Fibroblast of lung (primary cell): ENCODE results near the gene PDIK1L. TPM values are rescaled to one million over a fixed set of nuclear protein-coding genes. Genes with fewer than 3 reads are reported as not detected.

Experiments
- DNase-seq, 2 donors: peaks; one replicate each; pipeline versions ENCODE4 v3.0.0 to v3.0.0-alpha.2; 2010; ENCODE audit warnings: low read depth in 2 of 2
- H2AFZ ChIP-seq: 2 replicates; pipeline ENCODE4 v1.5.1; 2012; ENCODE audit warnings: low read length, control low read depth, inconsistent platforms
- H3K27ac ChIP-seq: 2 replicates; pipeline ENCODE4 v1.5.1; 2011; ENCODE audit warnings: low read length, control low read depth; ENCODE audit not compliant: insufficient read depth
- H3K27me3 ChIP-seq: 2 replicates; pipeline ENCODE4 v1.5.1; 2011; ENCODE audit warnings: mild to moderate bottlenecking, low read length; ENCODE audit not compliant: control insufficient read depth, insufficient read depth
- H3K36me3 ChIP-seq: 2 replicates; pipeline ENCODE4 v1.5.1; 2011; ENCODE audit warnings: low read length; ENCODE audit not compliant: control insufficient read depth, insufficient read depth
- H3K4me1 ChIP-seq: 2 replicates; pipeline ENCODE4 v1.5.1; 2011; ENCODE audit warnings: low read length; ENCODE audit not compliant: control insufficient read depth, insufficient read depth; ENCODE audit errors: extremely low read depth
- H3K4me2 ChIP-seq: 2 replicates; pipeline ENCODE4 v1.5.1; 2011; ENCODE audit warnings: low read length, control low read depth; ENCODE audit not compliant: insufficient read depth; ENCODE audit errors: extremely low read depth
- H3K4me3 ChIP-seq, 4 experiments: fragments of 200-600 bp in 1 of 4; sonication (generic) in 1 of 4; replicated peaks in 1 of 4; 2 replicates each; pipeline ENCODE4 v1.5.1; 2011 to 2016; ENCODE audit warnings: low read length in 4 of 4, low read depth in 3 of 4, mild to moderate bottlenecking in 3 of 4, control low read depth in 2 of 4, inconsistent platforms in 1 of 4, mixed read lengths in 1 of 4; ENCODE audit not compliant: insufficient read depth in 1 of 4; ENCODE audit errors: control extremely low read depth in 1 of 4
- H3K79me2 ChIP-seq: 2 replicates; pipeline ENCODE4 v1.5.1; 2012; ENCODE audit warnings: mild to moderate bottlenecking, low read length, inconsistent platforms; ENCODE audit not compliant: control insufficient read depth, insufficient read depth
- H3K9ac ChIP-seq: 2 replicates; pipeline ENCODE4 v1.5.1; 2011; ENCODE audit warnings: mild to moderate bottlenecking, low read length, control low read depth; ENCODE audit not compliant: insufficient read depth
- H3K9me3 ChIP-seq: 2 replicates; pipeline ENCODE4 v1.5.1; 2012; ENCODE audit warnings: low read depth, low read length; ENCODE audit not compliant: control insufficient read depth, insufficient read depth
- H4K20me1 ChIP-seq: 2 replicates; pipeline ENCODE4 v1.5.1; 2011; ENCODE audit warnings: low read length; ENCODE audit not compliant: control insufficient read depth, insufficient read depth; ENCODE audit errors: extremely low read depth
- CTCF ChIP-seq, 2 donors: IDR thresholded peaks in 1 of 2; conservative IDR thresholded peaks in 1 of 2; 1 replicate in 1 of 2; 2 replicates in 1 of 2; pipeline ENCODE4 v1.5.1; 2011 to 2012; ENCODE audit warnings: low read length in 2 of 2, control low read depth in 1 of 2, inconsistent platforms in 1 of 2, low read depth in 1 of 2, mild to moderate bottlenecking in 1 of 2
- EZH2 ChIP-seq: IDR thresholded peaks from 2 replicates; pipeline ENCODE4 v1.5.1; 2012; ENCODE audit warnings: low read length, control low read depth, mild to moderate bottlenecking; ENCODE audit errors: missing control alignments
- polyA plus RNA-seq, 2 donors: library from polyadenylated mRNA; depleted of rRNA in 1 of 2; stranded (reverse) in 1 of 2; unstranded in 1 of 2; fragments of >200 nt; gene quantifications; 2 replicates each; pipeline ENCODE4 v1.2.1, GENCODE V29; 2011 to 2012; ENCODE audit warnings: missing spikeins in 1 of 2
- total RNA-seq: library from RNA; depleted of rRNA; stranded (reverse); fragments of >200 nt; gene quantifications from 2 replicates; pipeline ENCODE4 v1.2.1, GENCODE V29; 2014

PDIK1L gene
- total and polyA plus RNA-seq, 2 donors (not counting 1 experiment from before 2014, with no cell fraction given), result 3.0 to 4.3 TPM

- H3K4me3 ChIP-seq, result no peak overlapping the region
- no peak for DNase-seq
- no peaks in the 10 kb centered on the region for H3K36me3 ChIP-seq
- H3K9ac ChIP-seq, result no peak overlapping the region
- no peaks in the 10 kb centered on the region for H3K27me3 ChIP-seq
- H3K4me2 ChIP-seq, result no peak overlapping the region
- H3K27ac ChIP-seq, result no peak overlapping the region
- no peak overlapping the region for H2AFZ ChIP-seq
- no peaks in the 10 kb centered on the region for H4K20me1 ChIP-seq
- H3K79me2 ChIP-seq, result no peaks in the 10 kb centered on the region
- no peak for TF ChIP-seq EZH2
- no peak for TF ChIP-seq CTCF (conservative IDR thresholded peaks at IDR 0.05 in 1 of 2, IDR thresholded peaks at IDR 0.05 in 1 of 2; ENCODE audit: low read depth in 1 of 2, low read length in 2 of 2)
- H3K4me1 ChIP-seq, result no peaks in the 10 kb centered on the region
- H3K9me3 ChIP-seq, result no peaks in the 10 kb centered on the region
Observed at GRCh38 chr1:26132834-26133167, 21.2 kb downstream of the PDIK1L start.

- H3K4me3 ChIP-seq, result no peak overlapping the region
- no peaks in the 10 kb centered on the region for H3K79me2 ChIP-seq
- no peaks in the 10 kb centered on the region for H3K4me1 ChIP-seq
- H3K27ac ChIP-seq, result no peak overlapping the region
- H3K4me2 ChIP-seq, result no peak overlapping the region
- H3K36me3 ChIP-seq, result no peaks in the 10 kb centered on the region
- H3K27me3 ChIP-seq, result no peaks in the 10 kb centered on the region
- no peaks in the 10 kb centered on the region for H3K9me3 ChIP-seq
- H2AFZ ChIP-seq, result no peak overlapping the region
- TF ChIP-seq CTCF (conservative IDR thresholded peaks at IDR 0.05 in 1 of 2, IDR thresholded peaks at IDR 0.05 in 1 of 2; ENCODE audit: low read depth in 1 of 2, low read length in 2 of 2), result no peak
- no peak for TF ChIP-seq EZH2
- no peak overlapping the region for H3K9ac ChIP-seq
- no peaks in the 10 kb centered on the region for H4K20me1 ChIP-seq
- DNase-seq, result no peak
Observed at GRCh38 chr1:26134466-26134865, 22.8 kb downstream of the PDIK1L start.

GRCh38 chr1:26138974-26139558 is 27.4 kb downstream of the PDIK1L start:
- H2AFZ ChIP-seq, result no peak overlapping the region

More at GRCh38 chr1:26138974-26139558, 27.4 kb downstream of the PDIK1L start:
- Histone ChIP-seq H3K27ac (no peak overlapping the region), H3K4me3 (no peak overlapping the region), H3K9me3 (no peaks in the 10 kb centered on the region), H3K4me1 (no peaks in the 10 kb centered on the region), H4K20me1 (no peaks in the 10 kb centered on the region), H3K9ac (no peak overlapping the region), H3K27me3 (no peaks in the 10 kb centered on the region), H3K79me2 (no peaks in the 10 kb centered on the region), H3K36me3 (no peaks in the 10 kb centered on the region), H3K4me2 (no peak overlapping the region)
- DNase-seq, result no peak
- TF ChIP-seq CTCF (conservative IDR thresholded peaks at IDR 0.05 in 1 of 2, IDR thresholded peaks at IDR 0.05 in 1 of 2; ENCODE audit: low read depth in 1 of 2, low read length in 2 of 2), result no peak
- no peak for TF ChIP-seq EZH2
